ENCODE results near the gene MAN2A2.

The MAN2A2 gene

GRCh38 chr15:90934949-90935751 is 32.0 kb downstream of the MAN2A2 start, which contains the start of gene UNC45A:
TSS of gene UNC45A (plus strand) at chr15:90935285. CDS start at chr15:90935325, 40 bp downstream.
- no peak for TF ChIP-seq CTCF (IDR thresholded peaks at IDR 0.05; ENCODE audit: extremely low read depth, missing control alignments)
- DNase-seq (ENCODE audit: low spot score), result peak; percentile 98

GRCh38 chr15:90936823-90937222 is 33.7 kb downstream of the MAN2A2 start:
- no peak for DNase-seq (ENCODE audit: low spot score)
- no peak for TF ChIP-seq CTCF (IDR thresholded peaks at IDR 0.05; ENCODE audit: extremely low read depth, missing control alignments)

- TF ChIP-seq CTCF (IDR thresholded peaks at IDR 0.05; ENCODE audit: extremely low read depth, missing control alignments), result no peak
- no peak for DNase-seq (ENCODE audit: low spot score)
These were observed 35.2 kb downstream of the MAN2A2 start for GRCh38 chr15:90938261-90938660.

GRCh38 chr15:90939756-90940155 is 36.7 kb downstream of the MAN2A2 start:
- no peak for DNase-seq (ENCODE audit: low spot score)
- no peak for TF ChIP-seq CTCF (IDR thresholded peaks at IDR 0.05; ENCODE audit: extremely low read depth, missing control alignments)

- no peak for DNase-seq (ENCODE audit: low spot score)
- no peak for TF ChIP-seq CTCF (IDR thresholded peaks at IDR 0.05; ENCODE audit: extremely low read depth, missing control alignments)
These were observed 37.9 kb downstream of the MAN2A2 start for GRCh38 chr15:90941038-90941437.

GRCh38 chr15:90942354-90943120 is 39.4 kb downstream of the MAN2A2 start:
- DNase-seq (ENCODE audit: low spot score), result no peak
- TF ChIP-seq CTCF (IDR thresholded peaks at IDR 0.05; ENCODE audit: extremely low read depth, missing control alignments), result no peak

GRCh38 chr15:90945091-90945490 is 42.0 kb downstream of the MAN2A2 start:
- TF ChIP-seq CTCF (IDR thresholded peaks at IDR 0.05; ENCODE audit: extremely low read depth, missing control alignments), result no peak
- no peak for DNase-seq (ENCODE audit: low spot score)

Data from GM20000 (cell line).